Measurements from ENCODE around the gene AP2A1. TPM values are rescaled to one million over a fixed set of nuclear protein-coding genes. Genes with fewer than 3 reads are reported as not detected.

Gene AP2A1
- total and polyA plus RNA-seq, 10 of the 15 experiments (the other 5 are each of a cell fraction or from before 2014, with no cell fraction given), result 0.68 to 78.8 (median 33.8) TPM

- intact Hi-C loops (cut with micrococcal nuclease; ENCODE audit: unreplicated experiment) (no loop called here), in situ Hi-C loops (cut with MboI) (no loop called here)
- no peak overlapping the region for H3K27ac ChIP-seq (ENCODE audit: control insufficient read depth, insufficient read depth)
- CTCF ChIA-PET, result no interaction called here
- POLR2A ChIA-PET, result no interaction called here
- no TSS peak for BruUV-seq (replicated peaks)
- H2AFZ ChIP-seq (ENCODE audit: control insufficient read depth, low read depth, low read length), result no peak overlapping the region
- peaks cover 4% of the 10 kb centered on the region; the same call in 2 of the 3 replicates for H3K9me3 ChIP-seq (replicated peaks; ENCODE audit: control insufficient read depth, insufficient read depth, low read length)
- no peak overlapping the region for H3K9ac ChIP-seq (ENCODE audit: control insufficient read depth, insufficient read depth, low read length)
- SMC1A ChIA-PET (ENCODE audit: uncharacterized antibody, unreplicated experiment), result no interaction called here
- RAD21 ChIA-PET (ENCODE audit: unreplicated experiment), result no interaction called here
- no peaks in the 10 kb centered on the region for H4K20me1 ChIP-seq (ENCODE audit: control insufficient read depth, insufficient read depth)
- FAIRE-seq (no peak), ATAC-seq (no peak), DNase-seq (ENCODE audit: low read depth, low spot score) (no peak)
- H3K79me2 ChIP-seq (ENCODE audit: control insufficient read depth, insufficient read depth, low read length), result no peaks in the 10 kb centered on the region
- H3K36me3 ChIP-seq (ENCODE audit: control insufficient read depth in 2 of 2, insufficient read depth in 2 of 2, low read length in 1 of 2), result no peaks in the 10 kb centered on the region
- no peak overlapping the region for H3K4me3 ChIP-seq
- H3K4me1 ChIP-seq (ENCODE audit: control insufficient read depth, insufficient read depth, low read length), result no peaks in the 10 kb centered on the region
- no peak overlapping the region for H3K4me2 ChIP-seq (ENCODE audit: control insufficient read depth, insufficient read depth)
- H3K27me3 ChIP-seq (replicated peaks in 1 of 2; ENCODE audit: control insufficient read depth in 2 of 2, insufficient read depth in 2 of 2, low read length in 1 of 2), result no peaks in the 10 kb centered on the region
- 6% methylated on average over 1 of the region's 1 CpG for WGBS (ENCODE audit: insufficient coverage, insufficient replicate concordance, low lambda C conversion rate, missing lambda C conversion rate)
- TF ChIP-seq YBX1 (IDR thresholded peaks at IDR 0.05) (no peak), RAD51 (IDR thresholded peaks at IDR 0.05) (no peak), RAD21 (IDR thresholded peaks at IDR 0.05; ENCODE audit: insufficient read depth, low read depth, low read length) (no peak), NRF1 (conservative IDR thresholded peaks at IDR 0.05; ENCODE audit: low read depth, low read length) (no peak), HDGF (IDR thresholded peaks at IDR 0.05) (no peak), LARP7 (IDR thresholded peaks at IDR 0.05) (no peak), PKNOX1 (IDR thresholded peaks at IDR 0.05) (no peak), ATF7 (IDR thresholded peaks at IDR 0.05; ENCODE audit: low read depth) (no peak), MEF2A (IDR thresholded peaks at IDR 0.05; ENCODE audit: insufficient read depth, low read depth, low read length) (no peak), ZZZ3 (IDR thresholded peaks at IDR 0.05; ENCODE audit: control insufficient read depth, insufficient read length, low read depth) (no peak), PRDM15 (CRISPR knock-in tag; IDR thresholded peaks at IDR 0.05) (no peak)
- TF ChIP-seq, protein P1, sequence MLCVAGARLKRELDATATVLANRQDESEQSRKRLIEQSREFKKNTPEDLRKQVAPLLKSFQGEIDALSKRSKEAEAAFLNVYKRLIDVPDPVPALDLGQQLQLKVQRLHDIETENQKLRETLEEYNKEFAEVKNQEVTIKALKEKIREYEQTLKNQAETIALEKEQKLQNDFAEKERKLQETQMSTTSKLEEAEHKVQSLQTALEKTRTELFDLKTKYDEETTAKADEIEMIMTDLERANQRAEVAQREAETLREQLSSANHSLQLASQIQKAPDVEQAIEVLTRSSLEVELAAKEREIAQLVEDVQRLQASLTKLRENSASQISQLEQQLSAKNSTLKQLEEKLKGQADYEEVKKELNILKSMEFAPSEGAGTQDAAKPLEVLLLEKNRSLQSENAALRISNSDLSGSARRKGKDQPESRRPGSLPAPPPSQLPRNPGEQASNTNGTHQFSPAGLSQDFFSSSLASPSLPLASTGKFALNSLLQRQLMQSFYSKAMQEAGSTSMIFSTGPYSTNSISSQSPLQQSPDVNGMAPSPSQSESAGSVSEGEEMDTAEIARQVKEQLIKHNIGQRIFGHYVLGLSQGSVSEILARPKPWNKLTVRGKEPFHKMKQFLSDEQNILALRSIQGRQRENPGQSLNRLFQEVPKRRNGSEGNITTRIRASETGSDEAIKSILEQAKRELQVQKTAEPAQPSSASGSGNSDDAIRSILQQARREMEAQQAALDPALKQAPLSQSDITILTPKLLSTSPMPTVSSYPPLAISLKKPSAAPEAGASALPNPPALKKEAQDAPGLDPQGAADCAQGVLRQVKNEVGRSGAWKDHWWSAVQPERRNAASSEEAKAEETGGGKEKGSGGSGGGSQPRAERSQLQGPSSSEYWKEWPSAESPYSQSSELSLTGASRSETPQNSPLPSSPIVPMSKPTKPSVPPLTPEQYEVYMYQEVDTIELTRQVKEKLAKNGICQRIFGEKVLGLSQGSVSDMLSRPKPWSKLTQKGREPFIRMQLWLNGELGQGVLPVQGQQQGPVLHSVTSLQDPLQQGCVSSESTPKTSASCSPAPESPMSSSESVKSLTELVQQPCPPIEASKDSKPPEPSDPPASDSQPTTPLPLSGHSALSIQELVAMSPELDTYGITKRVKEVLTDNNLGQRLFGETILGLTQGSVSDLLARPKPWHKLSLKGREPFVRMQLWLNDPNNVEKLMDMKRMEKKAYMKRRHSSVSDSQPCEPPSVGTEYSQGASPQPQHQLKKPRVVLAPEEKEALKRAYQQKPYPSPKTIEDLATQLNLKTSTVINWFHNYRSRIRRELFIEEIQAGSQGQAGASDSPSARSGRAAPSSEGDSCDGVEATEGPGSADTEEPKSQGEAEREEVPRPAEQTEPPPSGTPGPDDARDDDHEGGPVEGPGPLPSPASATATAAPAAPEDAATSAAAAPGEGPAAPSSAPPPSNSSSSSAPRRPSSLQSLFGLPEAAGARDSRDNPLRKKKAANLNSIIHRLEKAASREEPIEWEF (IDR thresholded peaks at IDR 0.05; ENCODE audit: insufficient replicate concordance, low read depth, low read length), result no peak
- TF ChIP-seq, protein P2, sequence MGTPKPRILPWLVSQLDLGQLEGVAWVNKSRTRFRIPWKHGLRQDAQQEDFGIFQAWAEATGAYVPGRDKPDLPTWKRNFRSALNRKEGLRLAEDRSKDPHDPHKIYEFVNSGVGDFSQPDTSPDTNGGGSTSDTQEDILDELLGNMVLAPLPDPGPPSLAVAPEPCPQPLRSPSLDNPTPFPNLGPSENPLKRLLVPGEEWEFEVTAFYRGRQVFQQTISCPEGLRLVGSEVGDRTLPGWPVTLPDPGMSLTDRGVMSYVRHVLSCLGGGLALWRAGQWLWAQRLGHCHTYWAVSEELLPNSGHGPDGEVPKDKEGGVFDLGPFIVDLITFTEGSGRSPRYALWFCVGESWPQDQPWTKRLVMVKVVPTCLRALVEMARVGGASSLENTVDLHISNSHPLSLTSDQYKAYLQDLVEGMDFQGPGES (IDR thresholded peaks at IDR 0.05), result no peak
Measured at GRCh38 chr19:49752701-49753100, 14.1 kb upstream of the AP2A1 start.

Measured in GM12878 (cell line).